ENCODE measurements around the gene MXI1.

GRCh38 chr10:110174201-110174600 is 33.2 kb upstream of the MXI1 start:
- TF ChIP-seq CTCF (IDR thresholded peaks at IDR 0.05), result no peak
- no peak for TF ChIP-seq POLR2A (IDR thresholded peaks at IDR 0.05)
